OCI-LY7 (cell line): ENCODE measurements around the gene ANGPTL4. TPM values are rescaled to one million over a fixed set of nuclear protein-coding genes. Genes with fewer than 3 reads are reported as not detected.

Experiments used
- BruUV-seq: library from RNA; stranded (reverse); fragments of 400-500 nt; replicated peaks from 2 replicates; lab custom pipeline; 2021; lab: Mats Ljungman, UMichigan
- CTCF ChIA-PET: fragments of 300-600 bp; sonication (Branson Sonifier 250); formaldehyde crosslinking; loops from one replicate; lab custom pipeline; 2022; ENCODE audit warnings: antibody characterized with exemption; ENCODE audit not compliant: unreplicated experiment; lab: Charles Lee
- POLR2A ChIA-PET: fragments of 300-600 bp; sonication (Branson Sonifier 250); formaldehyde crosslinking; loops from one replicate; lab custom pipeline; 2022; ENCODE audit warnings: antibody characterized with exemption; lab: Charles Lee
- DNase-seq: peaks from one replicate; pipeline ENCODE4 v3.0.0-alpha.2; 2015; ENCODE audit warnings: low spot score
- H2AFZ ChIP-seq: fragments of 200-600 bp; sonication (generic), shearing (Covaris generic); 2 replicates; pipeline ENCODE4 v1.6.1; 2014; ENCODE audit warnings: mild to moderate bottlenecking, antibody characterized with exemption, low read length, moderate library complexity
- H3K27ac ChIP-seq: fragments of 200-600 bp; sonication (generic); 2 replicates; pipeline ENCODE4 v1.5.1; 2014; ENCODE audit warnings: mixed run types, low read depth, mild to moderate bottlenecking, moderate library complexity, low read length, inconsistent platforms; ENCODE audit not compliant: poor library complexity, severe bottlenecking
- H3K36me3 ChIP-seq: fragments of 200-600 bp; sonication (generic); 2 replicates; pipeline ENCODE4 v1.6.1; 2014; ENCODE audit warnings: mild to moderate bottlenecking, antibody characterized with exemption, low read length, moderate library complexity, mixed read lengths; ENCODE audit not compliant: insufficient read depth
- H3K4me1 ChIP-seq: fragments of 200-600 bp; sonication (generic); 2 replicates; pipeline ENCODE4 v1.5.1; 2014; ENCODE audit warnings: mild to moderate bottlenecking, low read length; ENCODE audit not compliant: insufficient read depth, poor library complexity, severe bottlenecking
- H3K4me2 ChIP-seq: fragments of 200-600 bp; sonication (generic); 2 replicates; pipeline ENCODE4 v1.6.1; 2014; ENCODE audit warnings: mild to moderate bottlenecking, low read length
- H3K4me3 ChIP-seq: fragments of 200-600 bp; sonication (generic); 2 replicates; pipeline ENCODE4 v1.5.1; 2014; ENCODE audit warnings: mild to moderate bottlenecking, low read depth, low read length; ENCODE audit not compliant: poor library complexity, severe bottlenecking
- H3K79me2 ChIP-seq: fragments of 200-600 bp; sonication (generic); 2 replicates; pipeline ENCODE4 v1.6.1; 2016; ENCODE audit warnings: low read depth, mild to moderate bottlenecking, low read length, moderate library complexity, mixed read lengths; ENCODE audit not compliant: insufficient read depth
- H3K9me2 ChIP-seq: fragments of 200-600 bp; sonication (generic); 2 replicates; pipeline ENCODE4 v1.6.1; 2016; ENCODE audit warnings: mild to moderate bottlenecking, low read length, mixed read lengths; ENCODE audit not compliant: insufficient read depth
- H3K9me3 ChIP-seq: fragments of 200-600 bp; sonication (generic); 2 replicates; pipeline ENCODE4 v1.6.1; 2014; ENCODE audit warnings: mild to moderate bottlenecking, mixed run types, low read length, mixed read lengths
- H4K20me1 ChIP-seq: fragments of 200-600 bp; sonication (generic); 2 replicates; pipeline ENCODE4 v1.6.1; 2014; ENCODE audit warnings: mild to moderate bottlenecking, antibody characterized with exemption, low read length, moderate library complexity, mixed read lengths; ENCODE audit not compliant: insufficient read depth
- EZH2phosphoT487 ChIP-seq: fragments of 200-600 bp; sonication (generic); IDR thresholded peaks from 2 replicates; pipeline ENCODE4 v1.6.1; 2018; ENCODE audit warnings: low read depth, borderline replicate concordance, mild to moderate bottlenecking, mixed run types, antibody characterized with exemption, low read length, moderate library complexity, mixed read lengths
- intact Hi-C: fragments of 100-400 bp; cut with micrococcal nuclease; formaldehyde crosslinking; loops from one replicate; pipeline ENCODE4 v1.10.0; 2022; ENCODE audit not compliant: unreplicated experiment
- total RNA-seq, 2 experiments: library from RNA; depleted of rRNA in 1 of 2; stranded (reverse); fragments of >200 nt in 1 of 2; shearing (Covaris generic) in 1 of 2; gene quantifications; 2 replicates each; pipeline ENCODE4 v1.2.3, GENCODE V29; 2014 to 2022
- TF ChIP-seq, protein P1 (sequence below): fragments of 200-600 bp; sonication (generic); conservative IDR thresholded peaks from 2 replicates; pipeline ENCODE4 v1.5.1; 2014; ENCODE audit warnings: mild to moderate bottlenecking, antibody characterized with exemption, low read length, moderate library complexity, mixed read lengths

ANGPTL4 gene
- total RNA-seq, 2 experiments from 2014 or later = not detected

DNA sequence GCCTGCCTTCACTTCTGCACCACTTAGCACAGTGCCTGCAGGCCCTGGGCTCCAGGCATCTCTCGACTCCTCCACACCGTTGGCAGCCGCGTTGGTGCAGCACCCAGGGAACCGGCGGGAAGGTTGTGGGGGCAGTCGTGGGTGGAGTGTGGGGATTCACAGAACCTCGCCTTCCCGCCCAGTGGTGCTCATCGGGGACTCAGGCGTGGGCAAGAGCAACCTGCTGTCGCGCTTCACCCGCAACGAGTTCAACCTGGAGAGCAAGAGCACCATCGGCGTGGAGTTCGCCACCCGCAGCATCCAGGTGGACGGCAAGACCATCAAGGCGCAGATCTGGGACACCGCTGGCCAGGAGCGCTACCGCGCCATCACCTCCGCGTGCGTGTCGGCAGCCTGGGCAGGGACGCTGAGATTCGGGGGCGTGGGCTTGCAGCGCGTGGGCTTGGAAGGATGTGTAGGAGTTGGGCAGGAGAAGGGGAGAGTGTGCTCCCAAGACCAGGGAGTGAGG, 35.8 kb downstream of the ANGPTL4 start:
- BruUV-seq = no TSS peak
- no peaks in the 10 kb centered on the region for H3K9me2 ChIP-seq
- H3K9me3 ChIP-seq = no peaks in the 10 kb centered on the region
- H3K4me1 ChIP-seq = no peaks in the 10 kb centered on the region
- no peaks in the 10 kb centered on the region; the same call in 1 of the 2 replicates for H4K20me1 ChIP-seq
- peaks cover 21% of the 10 kb centered on the region for H3K36me3 ChIP-seq
- H2AFZ ChIP-seq = no peak overlapping the region
- no peak overlapping the region for H3K4me3 ChIP-seq
- ChIA-PET POLR2A (no interaction called here), CTCF (no interaction called here)
- intact Hi-C loops = no loop called here
- DNase-seq = no peak
- H3K4me2 ChIP-seq = no peak overlapping the region
- H3K79me2 ChIP-seq = no peaks in the 10 kb centered on the region
- no peak overlapping the region for H3K27ac ChIP-seq
- no peak for TF ChIP-seq EZH2phosphoT487
- TF ChIP-seq, protein P1, sequence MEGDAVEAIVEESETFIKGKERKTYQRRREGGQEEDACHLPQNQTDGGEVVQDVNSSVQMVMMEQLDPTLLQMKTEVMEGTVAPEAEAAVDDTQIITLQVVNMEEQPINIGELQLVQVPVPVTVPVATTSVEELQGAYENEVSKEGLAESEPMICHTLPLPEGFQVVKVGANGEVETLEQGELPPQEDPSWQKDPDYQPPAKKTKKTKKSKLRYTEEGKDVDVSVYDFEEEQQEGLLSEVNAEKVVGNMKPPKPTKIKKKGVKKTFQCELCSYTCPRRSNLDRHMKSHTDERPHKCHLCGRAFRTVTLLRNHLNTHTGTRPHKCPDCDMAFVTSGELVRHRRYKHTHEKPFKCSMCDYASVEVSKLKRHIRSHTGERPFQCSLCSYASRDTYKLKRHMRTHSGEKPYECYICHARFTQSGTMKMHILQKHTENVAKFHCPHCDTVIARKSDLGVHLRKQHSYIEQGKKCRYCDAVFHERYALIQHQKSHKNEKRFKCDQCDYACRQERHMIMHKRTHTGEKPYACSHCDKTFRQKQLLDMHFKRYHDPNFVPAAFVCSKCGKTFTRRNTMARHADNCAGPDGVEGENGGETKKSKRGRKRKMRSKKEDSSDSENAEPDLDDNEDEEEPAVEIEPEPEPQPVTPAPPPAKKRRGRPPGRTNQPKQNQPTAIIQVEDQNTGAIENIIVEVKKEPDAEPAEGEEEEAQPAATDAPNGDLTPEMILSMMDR = no peak

DNA sequence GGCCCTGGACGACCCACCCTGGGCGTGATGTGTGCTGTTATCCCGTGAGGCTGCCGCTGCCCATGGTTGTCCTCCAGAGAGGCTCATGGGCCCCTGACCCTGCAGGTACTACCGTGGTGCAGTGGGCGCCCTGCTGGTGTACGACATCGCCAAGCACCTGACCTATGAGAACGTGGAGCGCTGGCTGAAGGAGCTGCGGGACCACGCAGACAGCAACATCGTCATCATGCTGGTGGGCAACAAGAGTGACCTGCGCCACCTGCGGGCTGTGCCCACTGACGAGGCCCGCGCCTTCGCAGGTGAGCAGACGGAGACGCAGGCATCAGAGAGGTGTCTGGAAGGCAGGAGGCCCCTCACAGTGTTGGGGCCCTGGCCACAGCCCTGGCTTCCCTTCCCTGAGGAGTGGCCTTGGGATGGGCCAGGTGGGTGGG, 38.0 kb downstream of the ANGPTL4 start:
- no peaks in the 10 kb centered on the region for H3K9me2 ChIP-seq
- no peak overlapping the region for H2AFZ ChIP-seq
- H3K27ac ChIP-seq = no peak overlapping the region
- ChIA-PET CTCF (no interaction called here), POLR2A (interaction anchor here (0.6 to 0.7 kb wide), 2 partner anchors 16 to 27 kb away, joined by 3 to 5 read pairs; no protein-coding TSS in a partner anchor)
- H3K36me3 ChIP-seq = peaks cover 25% of the 10 kb centered on the region
- intact Hi-C loops = no loop called here
- H4K20me1 ChIP-seq = no peaks in the 10 kb centered on the region; the same call in 1 of the 2 replicates
- no peak for DNase-seq
- no peak overlapping the region for H3K4me3 ChIP-seq
- H3K4me2 ChIP-seq = no peak overlapping the region
- H3K9me3 ChIP-seq = no peaks in the 10 kb centered on the region
- BruUV-seq = no TSS peak
- H3K79me2 ChIP-seq = no peaks in the 10 kb centered on the region
- no peaks in the 10 kb centered on the region for H3K4me1 ChIP-seq
- no peak for TF ChIP-seq EZH2phosphoT487
- TF ChIP-seq, protein P1 = no peak

DNA sequence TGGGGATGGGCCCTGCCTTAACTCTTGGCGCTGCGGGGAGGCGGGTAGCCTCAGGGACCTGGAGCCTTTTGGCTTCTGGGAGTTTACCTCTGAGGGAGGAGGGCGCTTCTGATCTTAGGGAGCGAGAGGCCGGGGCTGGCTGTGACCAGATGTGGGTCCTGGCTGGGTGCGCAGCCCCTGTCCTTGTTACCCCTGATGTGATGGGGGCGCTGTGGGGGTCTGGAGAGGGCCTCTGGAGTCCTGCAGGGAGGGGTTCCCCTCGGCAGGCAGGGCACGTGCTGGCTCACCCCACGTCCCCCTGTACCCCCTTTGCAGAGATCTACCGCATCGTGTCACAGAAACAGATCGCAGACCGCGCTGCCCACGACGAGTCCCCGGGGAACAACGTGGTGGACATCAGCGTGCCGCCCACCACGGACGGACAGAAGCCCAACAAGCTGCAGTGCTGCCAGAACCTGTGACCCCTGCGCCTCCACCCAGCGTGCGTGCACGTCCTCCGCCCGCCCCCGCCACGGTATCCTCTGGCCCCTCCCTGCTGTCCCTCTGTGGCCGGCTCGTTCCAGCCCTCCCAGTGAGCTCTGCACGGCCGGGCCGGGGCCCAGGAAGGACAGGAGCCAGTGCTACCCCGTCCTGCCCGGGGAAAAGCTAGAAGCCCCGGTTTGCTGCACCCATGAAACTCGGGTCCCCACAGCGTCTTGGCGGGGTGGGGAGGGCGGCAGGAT, 39.3 kb downstream of the ANGPTL4 start:
- CTCF ChIA-PET = no interaction called here
- BruUV-seq = no TSS peak

More for the DNA sequence above, 39.3 kb downstream of the ANGPTL4 start:
- TF ChIP-seq, protein P1 = no peak
- TF ChIP-seq EZH2phosphoT487 = no peak
- H3K36me3 ChIP-seq = peaks cover 25% of the 10 kb centered on the region
- no peaks in the 10 kb centered on the region for H3K9me3 ChIP-seq
- H4K20me1 ChIP-seq = no peaks in the 10 kb centered on the region
- no peak overlapping the region for H3K4me3 ChIP-seq
- DNase-seq = no peak
- H3K79me2 ChIP-seq = no peaks in the 10 kb centered on the region
- H3K27ac ChIP-seq = no peak overlapping the region
- POLR2A ChIA-PET = no interaction called here
- H3K4me2 ChIP-seq = no peak overlapping the region
- intact Hi-C loops = no loop called here
- no peaks in the 10 kb centered on the region for H3K9me2 ChIP-seq
- H3K4me1 ChIP-seq = no peaks in the 10 kb centered on the region
- H2AFZ ChIP-seq = no peak overlapping the region
